ENCODE data around the gene BRME1. TPM values are rescaled to one million over a fixed set of nuclear protein-coding genes. Genes with fewer than 3 reads are reported as not detected.
A peak's percentile ranks its signal among the peaks of the same experiment; 100 is the strongest.

The BRME1 gene
- total RNA-seq, 2 donors from 2014 or later: 4.8 to 12.5 TPM

DNA sequence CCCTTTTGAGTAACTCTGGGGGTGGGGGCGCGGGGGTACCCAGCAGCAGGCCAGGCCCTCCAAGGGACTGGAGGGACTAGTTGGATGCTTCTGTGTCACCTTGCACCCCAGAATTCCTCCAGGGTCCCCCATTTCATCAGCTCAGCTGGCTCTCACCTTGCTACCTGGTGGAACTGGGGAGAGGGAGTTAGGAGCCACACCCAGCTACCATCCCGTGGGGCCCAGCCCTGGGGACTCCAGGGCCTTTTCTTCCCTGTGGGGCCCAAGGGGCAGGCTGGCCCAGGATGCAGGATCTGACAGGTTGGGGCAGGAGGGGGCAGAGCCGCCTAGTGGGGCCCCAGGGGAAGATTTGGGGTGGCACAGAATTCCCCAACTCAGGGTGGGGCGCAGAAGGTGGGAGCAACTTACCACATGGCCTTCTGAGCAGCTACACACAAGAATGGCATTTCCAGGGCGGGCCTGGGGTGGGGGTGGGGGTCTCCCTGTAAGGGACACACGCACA, 61.7 kb downstream of the BRME1 start:
- ATAC-seq (replicated peaks): no peak
- no peaks in the 10 kb centered on the region for H3K27me3 Mint-ChIP-seq
- peak overlapping the region; percentile 87 for H3K4me3 Mint-ChIP-seq
- peaks cover 57% of the 10 kb centered on the region for H3K36me3 Mint-ChIP-seq (ENCODE audit: low read depth)
- H3K27ac Mint-ChIP-seq: peak overlapping the region; percentile 100
- peaks cover 26% of the 10 kb centered on the region for H3K4me1 Mint-ChIP-seq
- H3K9me3 Mint-ChIP-seq: no peaks in the 10 kb centered on the region

DNA sequence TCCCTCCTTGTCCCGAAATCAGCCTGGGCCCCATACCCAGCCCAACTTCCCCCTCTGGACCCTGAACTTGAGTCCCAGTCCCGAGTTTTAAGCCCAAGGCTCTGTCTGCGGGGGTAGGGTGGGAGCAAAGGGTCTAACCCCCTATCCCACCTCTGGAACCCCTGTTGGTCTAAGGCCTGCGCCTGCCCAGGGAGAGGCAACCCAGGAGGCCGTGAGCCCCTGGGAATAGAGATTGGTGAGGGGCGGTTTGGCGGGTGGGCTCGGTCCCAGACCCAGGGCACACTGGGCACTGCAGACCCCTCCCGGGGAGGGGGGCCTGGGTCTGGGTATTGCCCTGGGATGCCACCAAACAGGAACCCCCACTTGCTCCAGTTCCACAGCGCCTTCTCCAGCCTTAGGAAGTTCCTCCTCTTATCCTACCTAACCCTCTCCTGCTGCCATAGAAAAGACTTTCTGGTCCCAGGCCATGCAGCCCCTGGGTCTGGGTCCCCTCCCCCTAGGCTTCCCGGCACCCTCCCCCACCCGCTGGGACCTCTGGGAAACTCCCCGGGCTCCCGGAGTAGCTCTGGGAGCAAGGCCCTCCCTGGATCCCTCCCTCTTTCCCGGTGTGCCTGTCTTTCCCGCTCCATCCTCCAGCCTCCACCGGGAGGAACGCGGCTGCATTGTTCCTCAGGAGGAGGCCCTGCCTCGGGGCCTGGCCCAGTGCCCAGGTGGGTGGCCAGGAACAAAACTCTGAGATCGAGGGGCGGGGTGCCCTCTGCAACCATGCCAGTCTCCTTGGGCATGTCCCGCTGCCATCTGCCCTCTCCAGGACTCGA, 62.6 kb downstream of the BRME1 start:
- H3K27me3 Mint-ChIP-seq: no peaks in the 10 kb centered on the region
- ATAC-seq (replicated peaks): no peak
- peaks cover 20% of the 10 kb centered on the region for H3K4me1 Mint-ChIP-seq
- peaks cover 66% of the 10 kb centered on the region for H3K36me3 Mint-ChIP-seq (ENCODE audit: low read depth)
- peak overlapping the region; percentile 87 for H3K4me3 Mint-ChIP-seq
- peak overlapping the region; percentile 100 for H3K27ac Mint-ChIP-seq
- no peaks in the 10 kb centered on the region for H3K9me3 Mint-ChIP-seq

DNA sequence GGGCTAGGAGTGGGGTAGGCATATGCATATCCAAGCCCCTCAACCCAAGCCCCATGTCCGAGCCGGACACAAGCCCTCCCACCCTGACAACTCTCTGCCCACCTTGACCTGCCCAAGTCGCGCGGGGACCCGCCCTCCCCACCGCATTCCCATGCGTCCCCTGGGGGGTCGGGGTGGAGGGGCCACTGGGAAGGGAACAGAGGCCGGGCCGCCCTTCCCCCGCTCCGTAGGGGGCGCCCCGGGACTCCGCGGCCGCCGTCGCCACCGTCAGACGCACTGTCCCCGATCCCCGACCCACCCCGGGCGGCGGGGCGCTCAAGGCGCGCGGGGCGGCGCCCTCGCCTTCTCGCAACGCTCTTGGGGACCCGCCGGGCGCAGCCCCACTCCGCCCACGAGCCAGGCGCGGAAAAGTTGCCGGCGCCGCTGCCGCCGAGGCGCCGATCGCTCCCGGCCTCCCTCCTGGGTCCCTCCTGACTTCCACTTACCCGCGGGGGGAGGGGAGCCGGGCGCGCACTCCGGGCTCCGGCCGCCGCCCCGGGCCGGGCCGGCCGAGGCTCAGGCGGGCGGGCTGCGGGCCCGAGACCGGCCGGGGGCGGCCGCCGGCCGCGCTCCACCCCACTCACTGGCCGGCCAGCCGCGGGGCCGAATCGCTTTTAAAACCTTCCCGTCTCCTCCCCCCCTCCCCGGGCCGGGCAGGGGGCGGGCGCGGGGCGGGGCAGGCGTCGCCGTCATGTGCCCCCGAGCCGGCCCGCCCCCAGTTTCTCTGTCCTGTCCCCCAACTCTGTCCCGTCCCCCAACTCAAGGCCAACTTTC, 63.4 kb downstream of the BRME1 start:
- no peaks in the 10 kb centered on the region for H3K27me3 Mint-ChIP-seq
- H3K4me3 Mint-ChIP-seq: peak overlapping the region; percentile 87
- H3K27ac Mint-ChIP-seq: peak overlapping the region; percentile 100
- peaks cover 74% of the 10 kb centered on the region for H3K36me3 Mint-ChIP-seq (ENCODE audit: low read depth)
- no peaks in the 10 kb centered on the region for H3K9me3 Mint-ChIP-seq
- H3K4me1 Mint-ChIP-seq: peaks cover 20% of the 10 kb centered on the region
- ATAC-seq (replicated peaks): no peak

DNA sequence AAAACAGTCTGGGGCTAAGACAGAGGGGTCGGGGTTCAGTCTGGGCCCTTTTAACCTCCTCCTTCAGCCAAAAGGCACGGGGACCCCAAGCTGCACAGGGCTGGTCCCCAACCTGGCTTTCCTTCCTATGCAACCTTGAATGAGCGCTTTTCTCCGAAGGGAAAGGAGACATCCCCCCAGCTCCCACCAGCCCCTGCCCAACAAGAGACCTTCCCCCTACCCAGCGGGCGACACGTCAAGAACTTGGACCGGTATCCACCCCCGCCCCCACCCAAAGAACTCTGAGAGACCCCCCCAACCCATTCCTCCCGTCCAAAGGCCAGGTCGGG, 64.0 kb downstream of the BRME1 start:
- no peak for ATAC-seq (replicated peaks)
- H3K36me3 Mint-ChIP-seq (ENCODE audit: low read depth): peaks cover 75% of the 10 kb centered on the region
- H3K4me1 Mint-ChIP-seq: peaks cover 20% of the 10 kb centered on the region

DNA sequence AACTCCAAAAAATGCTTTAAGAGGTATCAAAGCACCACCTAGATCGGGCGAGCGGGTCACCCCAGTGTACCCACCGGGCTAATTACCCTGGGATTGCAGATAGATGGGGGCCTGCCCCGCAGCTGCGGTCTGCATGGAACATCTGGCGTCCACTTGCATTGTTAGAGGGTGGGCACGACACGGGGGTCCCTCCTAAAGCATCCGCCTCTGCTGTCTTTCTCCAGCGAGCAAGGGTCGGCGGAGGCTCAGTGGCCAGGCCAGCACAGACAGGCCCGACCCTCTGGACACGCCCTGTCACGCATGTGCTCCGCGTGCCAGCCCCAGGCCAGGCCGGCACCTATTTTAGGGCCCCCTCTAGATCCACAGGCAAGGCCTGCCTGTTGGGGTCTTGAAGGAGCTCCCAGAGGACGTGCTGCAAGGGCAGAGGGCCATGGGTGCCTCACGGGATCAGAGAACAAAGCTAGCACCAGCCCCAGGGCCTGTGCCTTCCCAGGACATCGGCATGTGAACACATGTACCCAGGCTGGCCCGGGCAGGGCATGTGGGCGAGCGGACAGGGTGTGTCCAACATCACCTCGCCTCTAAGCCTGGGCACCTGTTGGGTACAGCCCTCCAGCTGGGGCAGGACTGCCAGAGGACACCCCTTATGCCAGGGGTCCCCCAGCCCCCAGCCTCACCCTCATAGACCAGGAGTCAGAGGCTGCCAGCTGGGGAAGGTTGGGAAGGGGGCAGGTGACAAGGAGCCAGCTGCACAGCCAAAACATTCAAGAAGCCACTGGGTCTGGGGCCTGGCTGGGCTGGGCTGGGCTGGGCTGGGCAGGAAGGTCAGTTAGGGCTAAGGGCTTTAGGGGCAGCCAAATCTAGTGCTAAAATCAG, 64.6 kb downstream of the BRME1 start:
- Mint-ChIP-seq H3K4me3 (peak overlapping the region; percentile 87), H3K36me3 (ENCODE audit: low read depth) (peaks cover 75% of the 10 kb centered on the region), H3K4me1 (peaks cover 14% of the 10 kb centered on the region), H3K27ac (peak overlapping the region; percentile 96), H3K9me3 (no peaks in the 10 kb centered on the region), H3K27me3 (no peaks in the 10 kb centered on the region)
- no peak for ATAC-seq (replicated peaks)

More for the DNA sequence above, 64.0 kb downstream of the BRME1 start:
- Mint-ChIP-seq H3K27me3 (no peaks in the 10 kb centered on the region), H3K4me3 (peak overlapping the region; percentile 87), H3K27ac (peak overlapping the region; percentile 96), H3K9me3 (no peaks in the 10 kb centered on the region)

DNA sequence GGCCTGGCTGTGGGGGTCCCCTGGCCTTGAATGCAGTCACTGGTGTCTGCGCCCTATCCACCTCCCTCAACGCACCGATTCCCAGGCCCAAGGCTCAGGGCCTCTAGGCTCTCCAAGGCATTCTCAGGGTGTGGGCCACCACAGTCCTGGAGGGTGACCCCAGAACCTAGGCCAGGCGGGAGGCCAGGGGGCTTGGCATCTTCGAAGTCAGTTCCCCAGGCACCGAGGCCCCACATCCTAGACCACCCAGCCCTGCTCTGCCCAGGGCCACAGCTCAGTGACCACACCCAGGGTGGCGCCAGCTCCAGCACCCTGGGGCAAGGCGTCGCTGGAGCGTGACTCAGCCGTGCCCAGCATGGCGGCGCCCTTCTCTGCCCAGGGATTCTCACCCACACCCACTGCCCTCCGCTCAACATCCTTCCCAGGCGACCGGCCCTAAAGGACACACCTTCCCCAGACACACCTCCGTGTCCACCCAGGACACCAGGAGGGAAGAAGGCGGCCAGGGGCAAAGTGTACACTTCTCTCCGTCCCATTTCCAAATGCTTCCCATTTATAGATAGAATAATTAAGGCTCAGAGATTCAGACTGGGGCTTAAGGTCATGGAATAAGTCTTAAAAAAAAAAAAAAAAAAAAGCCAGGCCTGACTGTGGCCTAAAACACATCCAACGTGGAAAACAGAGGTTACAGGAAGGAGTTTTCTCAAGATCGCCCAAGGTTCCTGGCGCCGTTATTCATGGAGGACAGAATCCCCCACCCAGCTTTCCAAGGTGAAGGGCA, 65.4 kb downstream of the BRME1 start:
- Mint-ChIP-seq H3K27ac (peak overlapping the region; percentile 96), H3K36me3 (ENCODE audit: low read depth) (peaks cover 75% of the 10 kb centered on the region)

DNA sequence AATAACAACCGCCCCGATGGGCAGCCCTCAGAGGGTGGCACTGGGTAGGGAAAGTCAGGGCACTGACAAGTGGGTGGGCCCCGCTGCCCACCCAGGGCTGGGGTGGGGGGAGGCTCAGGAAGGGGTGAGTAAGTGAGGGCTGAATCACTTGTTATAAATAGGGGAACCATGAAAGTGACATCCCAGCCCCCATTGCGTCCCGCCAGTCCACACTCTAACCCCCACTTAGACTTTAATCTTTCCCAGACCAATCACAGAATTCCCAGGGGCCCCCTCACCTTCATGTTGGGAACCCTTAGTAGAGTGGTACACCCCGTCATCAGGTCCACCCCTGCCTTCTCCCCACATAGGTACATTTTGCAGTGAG, 66.0 kb downstream of the BRME1 start:
- peaks cover 79% of the 10 kb centered on the region for H3K36me3 Mint-ChIP-seq (ENCODE audit: low read depth)
- peaks cover 2% of the 10 kb centered on the region for H3K4me1 Mint-ChIP-seq
- H3K27me3 Mint-ChIP-seq: no peaks in the 10 kb centered on the region
- H3K4me3 Mint-ChIP-seq: peak overlapping the region; percentile 87
- H3K9me3 Mint-ChIP-seq: no peaks in the 10 kb centered on the region
- peak overlapping the region; percentile 96 for H3K27ac Mint-ChIP-seq
- ATAC-seq (replicated peaks): peak; percentile 25

More for the DNA sequence above, 65.4 kb downstream of the BRME1 start:
- Mint-ChIP-seq H3K27me3 (no peaks in the 10 kb centered on the region), H3K4me3 (peak overlapping the region; percentile 87), H3K9me3 (no peaks in the 10 kb centered on the region), H3K4me1 (peaks cover 8% of the 10 kb centered on the region)
- peak; percentile 27 for ATAC-seq (replicated peaks)

DNA sequence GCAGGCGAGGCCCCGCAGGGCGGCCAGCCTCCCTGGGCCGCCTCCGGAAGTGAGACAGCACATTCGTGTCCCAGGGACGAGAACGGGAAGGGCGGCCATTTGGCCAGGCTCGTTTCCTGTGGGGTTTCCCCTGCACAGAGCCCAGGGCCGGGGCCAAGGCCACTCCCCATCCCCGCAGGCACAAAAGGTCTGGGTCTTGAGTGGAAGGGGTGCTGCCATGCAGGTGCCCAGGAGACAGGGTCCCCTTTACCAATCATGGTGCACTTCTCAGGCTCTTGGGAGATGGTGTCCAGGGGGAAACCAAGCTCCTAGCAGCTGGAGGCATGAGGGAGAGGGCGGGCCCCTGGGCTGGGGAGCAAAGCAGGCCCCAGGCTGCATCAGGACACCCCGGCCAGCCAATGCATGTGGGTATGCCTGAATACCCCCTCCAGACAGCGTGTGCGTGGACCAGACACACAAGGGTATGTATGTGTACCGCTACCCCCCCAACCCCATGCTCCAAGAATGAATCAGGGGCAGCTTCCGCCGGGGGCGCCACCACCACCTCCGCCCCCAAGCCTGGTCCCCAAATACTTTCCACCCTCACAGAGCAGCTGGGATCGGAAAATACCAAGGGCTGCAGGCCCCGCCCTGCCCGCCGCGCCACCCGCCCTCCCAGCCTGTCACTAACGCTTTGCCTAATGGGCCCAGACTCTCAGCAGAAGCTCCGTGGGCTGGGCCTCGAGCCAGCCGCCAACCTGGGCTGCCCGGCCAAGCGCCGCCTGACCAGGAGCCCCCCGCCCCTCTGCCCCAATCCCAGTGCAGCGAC, 66.6 kb downstream of the BRME1 start:
- Mint-ChIP-seq H3K9me3 (no peaks in the 10 kb centered on the region), H3K4me1 (peaks cover 3% of the 10 kb centered on the region), H3K4me3 (peak overlapping the region; percentile 87), H3K27me3 (no peaks in the 10 kb centered on the region), H3K36me3 (ENCODE audit: low read depth) (peaks cover 85% of the 10 kb centered on the region), H3K27ac (peak overlapping the region; percentile 96)
- peak; percentile 65 for ATAC-seq (replicated peaks)

DNA sequence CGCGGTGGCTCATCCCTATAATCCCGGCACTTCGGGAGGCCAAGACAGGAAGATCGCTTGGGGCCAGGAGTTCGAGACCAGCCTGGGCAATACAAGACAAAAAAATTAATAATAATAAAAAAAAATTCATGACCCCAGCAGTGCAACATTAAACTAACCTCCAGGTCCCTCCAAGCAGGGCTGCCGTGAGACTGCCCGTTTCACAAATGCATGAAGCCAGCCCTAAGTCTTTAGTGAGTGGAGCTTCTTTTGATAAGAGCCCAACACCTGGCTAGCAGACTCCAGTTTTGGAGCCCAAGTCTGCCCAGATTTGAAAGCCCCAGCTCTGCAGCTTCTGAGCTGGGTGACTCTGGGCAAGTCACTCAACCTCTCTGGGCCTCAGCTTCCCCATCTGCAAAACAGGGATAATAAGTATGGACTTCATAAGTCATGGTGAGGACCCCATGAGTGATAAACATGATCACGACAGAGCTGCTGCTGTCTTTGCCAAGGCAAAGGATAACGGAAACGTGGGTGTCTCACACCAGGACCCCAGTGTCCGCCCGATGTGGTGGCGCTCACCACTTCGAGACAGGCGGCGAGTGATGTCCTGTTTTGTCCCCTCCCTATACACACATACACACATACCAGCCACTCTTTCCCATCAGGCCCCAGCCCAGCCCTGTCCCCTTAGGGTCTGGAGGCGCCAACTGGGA, 67.3 kb downstream of the BRME1 start:
- no peak for ATAC-seq (replicated peaks)
- Mint-ChIP-seq H3K27me3 (no peaks in the 10 kb centered on the region), H3K36me3 (ENCODE audit: low read depth) (peaks cover 93% of the 10 kb centered on the region), H3K27ac (peak overlapping the region; percentile 96), H3K9me3 (no peaks in the 10 kb centered on the region), H3K4me3 (peak overlapping the region; percentile 87), H3K4me1 (peaks cover 9% of the 10 kb centered on the region)

DNA sequence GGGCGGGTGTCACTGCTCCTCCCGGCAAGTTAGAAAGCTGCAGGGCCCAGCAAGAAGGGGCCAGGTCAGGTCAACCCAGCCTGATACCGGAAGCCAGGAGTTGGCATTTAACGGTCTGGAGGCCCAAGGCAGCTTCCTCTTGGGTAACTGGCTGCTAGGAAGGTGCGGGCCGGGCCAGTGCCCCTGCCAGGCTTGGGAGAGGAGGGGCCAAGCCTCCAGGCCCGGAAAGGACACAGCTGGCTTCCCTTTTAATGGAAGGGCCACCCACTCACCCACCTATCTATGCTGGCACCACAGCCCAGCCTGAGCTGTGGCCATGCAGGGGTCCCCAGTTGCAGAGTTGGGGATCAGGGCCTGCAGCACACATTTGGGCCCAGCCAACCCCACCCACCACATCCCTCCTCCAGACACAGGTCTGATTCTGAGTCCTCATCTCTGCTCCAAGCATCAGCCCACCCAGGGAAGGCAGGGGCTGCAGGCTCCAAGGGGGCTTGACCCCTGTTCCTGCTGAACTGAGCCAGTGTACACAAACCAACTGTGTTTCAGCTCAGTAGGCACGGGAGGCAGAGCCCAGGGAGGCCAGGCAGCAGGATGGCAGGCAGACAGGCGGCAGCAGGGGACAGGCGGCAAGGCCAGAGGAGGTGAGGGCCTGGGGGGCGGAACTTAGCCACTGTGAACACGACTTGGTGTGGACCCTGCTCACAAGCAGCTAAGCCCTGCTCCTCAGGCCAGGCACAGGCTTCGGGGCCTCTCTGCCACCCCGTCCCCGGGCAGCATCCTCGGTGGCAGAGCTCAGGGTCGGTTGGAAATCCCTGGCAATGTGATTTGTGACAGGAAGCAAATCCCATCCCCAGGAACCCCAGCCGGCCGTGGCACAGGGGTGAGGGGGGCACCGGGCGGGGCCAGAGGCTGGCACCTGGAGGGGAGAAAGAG, 69.9 kb downstream of the BRME1 start:
- no peaks in the 10 kb centered on the region for H3K9me3 Mint-ChIP-seq
- peaks cover 9% of the 10 kb centered on the region for H3K4me1 Mint-ChIP-seq
- no peaks in the 10 kb centered on the region for H3K27me3 Mint-ChIP-seq
- no peak for ATAC-seq (replicated peaks)
- H3K4me3 Mint-ChIP-seq: peak overlapping the region; percentile 87
- H3K36me3 Mint-ChIP-seq (ENCODE audit: low read depth): peaks cover 96% of the 10 kb centered on the region
- peak overlapping the region; percentile 96 for H3K27ac Mint-ChIP-seq

DNA sequence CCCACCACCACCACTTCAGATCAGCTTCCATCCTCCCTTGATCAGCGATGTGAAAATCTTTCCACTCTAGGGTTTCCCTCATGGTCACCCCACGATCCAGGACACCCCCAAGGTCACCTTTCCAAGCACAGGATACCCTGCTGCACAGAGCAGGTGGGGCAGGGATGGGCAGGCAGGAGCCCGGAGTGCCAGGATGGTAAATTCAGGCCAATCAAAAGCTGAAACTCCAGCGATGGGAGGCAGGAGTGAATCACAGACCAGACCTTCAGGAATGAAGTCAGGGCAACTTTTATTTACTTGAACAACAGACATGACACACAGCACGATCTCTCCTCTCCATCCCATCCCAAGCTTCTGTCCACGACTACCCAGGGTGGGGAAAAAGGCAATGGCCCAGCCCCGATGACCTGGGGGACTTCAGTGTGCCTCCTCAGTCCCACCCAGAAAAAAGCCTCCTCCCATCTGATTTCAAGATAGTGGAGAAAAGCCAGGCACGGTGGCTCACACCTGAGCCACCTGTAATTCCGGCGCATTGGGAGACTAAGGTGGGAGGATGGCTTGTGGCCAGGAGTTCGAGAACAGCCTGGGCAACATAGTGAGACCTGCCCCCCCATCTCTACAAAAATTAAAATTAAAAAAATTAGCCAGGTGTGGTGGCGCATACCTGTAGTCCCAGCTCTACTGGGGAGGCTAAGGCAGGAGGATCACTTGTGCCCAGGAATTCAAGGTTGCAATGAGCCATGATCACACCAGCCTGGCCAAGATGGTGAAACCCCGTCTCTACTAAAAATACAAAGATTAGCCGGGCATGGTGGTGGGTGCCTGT, 71.5 kb downstream of the BRME1 start:
- H3K36me3 Mint-ChIP-seq (ENCODE audit: low read depth): peaks cover 85% of the 10 kb centered on the region
- H3K4me3 Mint-ChIP-seq: peak overlapping the region; percentile 87
- no peak for ATAC-seq (replicated peaks)

More for the DNA sequence above, 71.5 kb downstream of the BRME1 start:
- no peaks in the 10 kb centered on the region for H3K9me3 Mint-ChIP-seq
- H3K4me1 Mint-ChIP-seq: peaks cover 9% of the 10 kb centered on the region
- no peaks in the 10 kb centered on the region for H3K27me3 Mint-ChIP-seq
- H3K27ac Mint-ChIP-seq: peak overlapping the region; percentile 83

Measured in activated T-helper 17 cell treated with anti-CD3 and anti-CD28 coated beads, Interleukin-2, amount 50 U/mL, for 72 hours (primary cell).